MCF 10A (cell line): ENCODE measurements around the gene UVRAG. TPM values are rescaled to one million over a fixed set of nuclear protein-coding genes. Genes with fewer than 3 reads are reported as not detected.

Experiments used
- Bru-seq: library from RNA; stranded (reverse); fragments of 400-500 nt; gene quantifications from one replicate; lab custom pipeline; 2021; lab: Mats Ljungman, UMichigan
- BruChase-seq, 2 experiments: library from RNA; stranded (reverse); fragments of 400-500 nt; gene quantifications; one replicate each; lab custom pipeline; 2021; lab: Mats Ljungman, UMichigan
- BruUV-seq: library from RNA; stranded (reverse); fragments of 400-500 nt; replicated peaks from 2 replicates; lab custom pipeline; 2021; lab: Mats Ljungman, UMichigan
- CTCF ChIA-PET: fragments of 300-600 bp; sonication (Branson Sonifier 250); formaldehyde crosslinking; extraction: SDS; loops from one replicate; lab custom pipeline; 2021; ENCODE audit warnings: antibody characterized with exemption, inconsistent platforms; lab: Yijun Ruan, JAX
- POLR2A ChIA-PET: fragments of 300-600, 350-650 bp; sonication (Branson Sonifier 250); formaldehyde crosslinking; extraction: SDS; loops from one replicate; lab custom pipeline; 2020; ENCODE audit warnings: antibody characterized with exemption, inconsistent platforms; lab: Yijun Ruan, JAX
- DNase-seq: peaks from one replicate; pipeline ENCODE4 v3.0.0-alpha.2; 2018; ENCODE audit not compliant: unreplicated experiment
- H3K27ac Mint-ChIP-seq: one replicate; pipeline ENCODE4 v1.8.0; 2022; ENCODE audit warnings: mild to moderate bottlenecking, low read depth, mixed read lengths; ENCODE audit not compliant: unreplicated experiment
- H3K27me3 Mint-ChIP-seq: one replicate; pipeline ENCODE4 v1.8.0; 2022; ENCODE audit warnings: mixed read lengths; ENCODE audit not compliant: insufficient read depth, unreplicated experiment
- H3K36me3 Mint-ChIP-seq: one replicate; pipeline ENCODE4 v1.8.0; 2022; ENCODE audit warnings: mild to moderate bottlenecking, moderate library complexity, mixed read lengths; ENCODE audit not compliant: insufficient read depth, unreplicated experiment
- H3K4me1 Mint-ChIP-seq: one replicate; pipeline ENCODE4 v1.8.0; 2022; ENCODE audit warnings: mixed read lengths; ENCODE audit not compliant: insufficient read depth, unreplicated experiment
- H3K4me3 Mint-ChIP-seq: one replicate; pipeline ENCODE4 v1.8.0; 2022; ENCODE audit warnings: mild to moderate bottlenecking, moderate library complexity, mixed read lengths; ENCODE audit not compliant: unreplicated experiment
- H3K9me3 Mint-ChIP-seq: one replicate; pipeline ENCODE4 v1.8.0; 2022; ENCODE audit warnings: mixed read lengths; ENCODE audit not compliant: unreplicated experiment
- CTCF ChIP-seq: fragments of 200-600 bp; IDR thresholded peaks from one replicate; pipeline ENCODE4 v1.8.0; 2022; ENCODE audit warnings: antibody characterized with exemption, mild to moderate bottlenecking; ENCODE audit not compliant: unreplicated experiment
- intact Hi-C: fragments of 100-400 bp; cut with micrococcal nuclease; formaldehyde crosslinking; loops from 2 replicates; pipeline ENCODE4 v1.14.1; 2022
- long read RNA-seq: library from polyadenylated mRNA; stranded (forward); transcript quantifications from one replicate; pipeline ENCODE4 v2.0.0, GENCODE V29; 2022
- total RNA-seq: library from RNA; stranded (reverse); gene quantifications from 2 replicates; pipeline ENCODE4 v1.2.3, GENCODE V29; 2022

The UVRAG gene
- 12.4 and 16.1 TPM in 2 replicates for total RNA-seq
- Bru-seq, nascent RNA: percentile 73 among the genes with signal in this experiment
- percentile 49 among the genes with signal in this experiment for BruChase-seq, experiment 1, labeled RNA remaining after a 6-hour chase
- percentile 58 among the genes with signal in this experiment for BruChase-seq, experiment 2, labeled RNA remaining after a 2-hour chase
- long read RNA-seq, full-length matches to known transcripts: 48 of 56 reads
- long read RNA-seq, partial matches to known transcripts: 1 of 56 reads
- long read RNA-seq, other reads (novel, unspliced or antisense): 7 of 56 reads

GRCh38 chr11:75814677-75815344 lies at the start of gene UVRAG:
TSS of gene UVRAG (plus strand) at chr11:75815210. CDS start at chr11:75815408, 198 bp downstream.
- Mint-ChIP-seq H3K4me3 (no peak within 1 kb of the TSS), H3K36me3 (no peaks in the 10 kb centered on the region), H3K4me1 (peaks cover 11% of the 10 kb centered on the region), H3K9me3 (no peaks in the 10 kb centered on the region), H3K27ac (no peak within 1 kb of the TSS), H3K27me3 (no peaks in the 10 kb centered on the region)
- BruUV-seq: no TSS peak
- DNase-seq: peak; percentile 100
- intact Hi-C loops: loop anchor here (5.0 kb wide), 1 partner anchor 52 kb away; no protein-coding TSS in a partner anchor
- ChIA-PET POLR2A (interaction anchor here (0.6 to 3.1 kb wide), 12 partner anchors 10 to 255 kb away, joined by 3 to 18 read pairs (median 4); partner anchors contain the start of gene SERPINH1), CTCF (interaction anchor here (0.5 to 6.0 kb wide), 4 partner anchors 12 to 474 kb away, joined by 3 to 39 read pairs (median 18); no protein-coding TSS in a partner anchor)
- no peak for TF ChIP-seq CTCF

GRCh38 chr11:75766443-75767227 lies 48.4 kb upstream of the UVRAG start:
- CTCF ChIA-PET: no interaction called here
- Mint-ChIP-seq H3K9me3 (no peaks in the 10 kb centered on the region), H3K4me3 (no peak overlapping the region), H3K36me3 (no peaks in the 10 kb centered on the region), H3K27me3 (no peaks in the 10 kb centered on the region), H3K4me1 (peaks cover 41% of the 10 kb centered on the region), H3K27ac (no peak overlapping the region)
- no TSS peak for BruUV-seq
- intact Hi-C loops: no loop called here
- POLR2A ChIA-PET: interaction anchor here (0.6 kb wide), 1 partner anchor 609 kb away, joined by 4 read pairs; no protein-coding TSS in a partner anchor
- no peak for DNase-seq
- no peak for TF ChIP-seq CTCF

DNA sequence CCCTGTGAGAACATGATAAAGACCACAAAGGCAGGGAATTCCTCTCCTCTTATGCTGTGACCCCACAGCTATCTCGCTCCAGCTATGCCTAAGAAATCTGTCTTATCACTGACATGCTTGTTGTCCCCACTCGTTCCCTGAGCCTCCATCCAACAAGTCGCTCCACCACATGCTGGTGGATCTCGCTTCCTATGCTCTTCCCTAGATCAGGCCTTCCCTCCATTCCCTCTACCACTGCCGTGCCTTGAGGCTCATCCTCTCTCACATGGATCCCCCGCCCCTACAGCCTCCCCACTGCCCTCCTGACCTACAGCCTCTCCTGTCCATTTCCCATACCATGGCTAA lies 47.8 kb upstream of the UVRAG start:
- intact Hi-C loops: no loop called here
- POLR2A ChIA-PET: interaction anchor here (0.6 kb wide), 1 partner anchor 608 kb away, joined by 4 read pairs; no protein-coding TSS in a partner anchor

More for the DNA sequence above, 47.8 kb upstream of the UVRAG start:
- H3K36me3 Mint-ChIP-seq: no peaks in the 10 kb centered on the region
- H3K27me3 Mint-ChIP-seq: no peaks in the 10 kb centered on the region
- H3K9me3 Mint-ChIP-seq: no peaks in the 10 kb centered on the region
- peak overlapping the region; percentile 14 for H3K27ac Mint-ChIP-seq
- no peak overlapping the region for H3K4me3 Mint-ChIP-seq
- DNase-seq: no peak
- peaks cover 45% of the 10 kb centered on the region for H3K4me1 Mint-ChIP-seq
- CTCF ChIA-PET: no interaction called here
- TF ChIP-seq CTCF: no peak
- BruUV-seq: no TSS peak
